Stimulated activated naive CD8-positive, alpha-beta T cell treated with anti-CD3 and anti-CD28 coated beads, Interleukin-15, Interleukin-2, amounts not matched to agents 100 ng/mL and 50 ng/mL, for 24 hours (primary cell): ENCODE data around the gene UFD1.
A peak's percentile ranks its signal among the peaks of the same experiment; 100 is the strongest.

Experiments
- H3K27ac Mint-ChIP-seq: one replicate; pipeline ENCODE4 v1.8.0; 2021; ENCODE audit warnings: mild to moderate bottlenecking, mixed read lengths
- H3K27me3 Mint-ChIP-seq: one replicate; pipeline ENCODE4 v1.8.0; 2021; ENCODE audit warnings: mixed read lengths
- H3K36me3 Mint-ChIP-seq: one replicate; pipeline ENCODE4 v1.8.0; 2021; ENCODE audit warnings: low read depth, mixed read lengths
- H3K4me1 Mint-ChIP-seq: one replicate; pipeline ENCODE4 v1.8.0; 2021; ENCODE audit warnings: low read depth, mixed read lengths
- H3K4me3 Mint-ChIP-seq: one replicate; pipeline ENCODE4 v1.8.0; 2021; ENCODE audit warnings: mild to moderate bottlenecking, mixed read lengths
- H3K9me3 Mint-ChIP-seq: one replicate; pipeline ENCODE4 v1.8.0; 2021; ENCODE audit warnings: mixed read lengths

The UFD1 gene

DNA sequence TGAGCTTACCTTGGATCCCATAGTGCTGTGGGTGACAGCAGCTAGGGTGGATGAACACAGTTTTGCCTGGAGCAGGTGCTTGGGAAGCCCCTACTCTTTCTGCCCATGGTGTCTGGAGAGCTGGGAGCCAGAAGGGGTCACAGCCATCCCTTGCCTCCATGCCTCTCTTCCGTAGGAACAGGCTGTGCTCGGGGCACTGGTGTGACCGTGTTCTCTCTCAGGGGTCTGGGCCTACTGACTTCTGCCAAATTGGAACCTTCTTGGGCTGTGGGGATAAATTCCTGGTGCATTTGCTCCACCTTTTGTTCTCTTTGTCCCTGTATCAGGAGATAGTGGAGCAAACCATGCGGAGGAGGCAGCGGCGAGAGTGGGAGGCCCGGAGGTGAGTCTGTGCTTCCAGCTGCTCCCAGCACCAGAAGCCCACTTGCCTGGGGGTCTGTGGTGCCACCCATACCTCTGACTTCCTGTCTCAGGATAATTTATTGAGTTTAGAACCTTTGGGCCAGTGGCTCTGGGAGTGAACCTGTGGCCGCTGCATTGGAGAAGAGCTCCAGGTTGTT, 15.1 kb upstream of the UFD1 start:
- no peaks in the 10 kb centered on the region for H3K27me3 Mint-ChIP-seq
- peaks cover 17% of the 10 kb centered on the region for H3K4me1 Mint-ChIP-seq
- H3K36me3 Mint-ChIP-seq: peaks cover 77% of the 10 kb centered on the region
- H3K4me3 Mint-ChIP-seq: no peak overlapping the region
- no peak overlapping the region for H3K27ac Mint-ChIP-seq
- no peaks in the 10 kb centered on the region for H3K9me3 Mint-ChIP-seq

DNA sequence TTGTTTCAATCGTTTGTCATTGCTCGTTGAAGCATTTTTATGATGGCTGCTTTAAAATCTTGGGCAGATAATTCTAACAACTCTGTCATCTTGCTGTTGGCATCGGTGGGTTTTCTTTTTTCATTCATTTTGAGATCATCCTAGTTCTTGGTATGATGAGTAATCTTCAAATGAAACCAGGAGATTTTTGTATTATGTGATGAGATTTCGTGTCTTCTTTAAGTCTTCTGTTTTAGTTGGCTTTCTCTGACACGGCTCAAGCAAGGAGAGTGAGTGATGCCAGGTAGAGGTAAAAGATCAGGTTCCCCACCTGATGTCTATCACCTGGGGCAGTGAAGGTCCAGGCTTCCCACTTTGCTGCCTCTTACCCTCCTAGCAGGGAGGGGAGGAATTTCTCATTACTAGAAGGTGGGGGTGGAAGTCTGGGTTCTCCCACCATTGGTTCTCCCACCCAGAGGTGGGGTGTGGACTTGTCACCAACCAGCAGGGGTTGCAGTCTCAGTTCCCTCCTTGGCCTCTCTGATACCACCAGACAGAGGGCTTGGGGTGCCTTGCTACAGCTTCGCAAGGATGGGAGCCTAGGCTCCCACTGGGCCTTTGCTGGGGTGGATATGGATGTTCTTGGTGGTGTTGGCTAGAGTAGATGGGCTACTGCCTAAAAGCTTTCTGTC, 13.6 kb upstream of the UFD1 start:
- no peaks in the 10 kb centered on the region for H3K27me3 Mint-ChIP-seq
- H3K36me3 Mint-ChIP-seq: peaks cover 81% of the 10 kb centered on the region
- peak overlapping the region; percentile 39 for H3K27ac Mint-ChIP-seq
- peaks cover 17% of the 10 kb centered on the region for H3K4me1 Mint-ChIP-seq
- H3K9me3 Mint-ChIP-seq: no peaks in the 10 kb centered on the region
- H3K4me3 Mint-ChIP-seq: no peak overlapping the region

- H3K4me3 Mint-ChIP-seq: no peak overlapping the region
- H3K36me3 Mint-ChIP-seq: peaks cover 70% of the 10 kb centered on the region
- H3K27me3 Mint-ChIP-seq: no peaks in the 10 kb centered on the region
Measured at GRCh38 chr22:19490628-19491230, 11.7 kb upstream of the UFD1 start.

GRCh38 chr22:19488884-19489843, 10.2 kb upstream of the UFD1 start:
- Mint-ChIP-seq H3K4me1 (peaks cover 11% of the 10 kb centered on the region), H3K27me3 (no peaks in the 10 kb centered on the region), H3K9me3 (no peaks in the 10 kb centered on the region), H3K36me3 (peaks cover 72% of the 10 kb centered on the region), H3K27ac (no peak overlapping the region), H3K4me3 (no peak overlapping the region)

More at GRCh38 chr22:19490628-19491230, 11.7 kb upstream of the UFD1 start:
- H3K9me3 Mint-ChIP-seq: no peaks in the 10 kb centered on the region
- H3K4me1 Mint-ChIP-seq: peaks cover 13% of the 10 kb centered on the region
- H3K27ac Mint-ChIP-seq: no peak overlapping the region

GRCh38 chr22:19488285-19488684, 9.3 kb upstream of the UFD1 start:
- Mint-ChIP-seq H3K9me3 (no peaks in the 10 kb centered on the region), H3K27ac (no peak overlapping the region), H3K27me3 (no peaks in the 10 kb centered on the region), H3K4me1 (peaks cover 11% of the 10 kb centered on the region), H3K36me3 (peaks cover 71% of the 10 kb centered on the region), H3K4me3 (no peak overlapping the region)

DNA sequence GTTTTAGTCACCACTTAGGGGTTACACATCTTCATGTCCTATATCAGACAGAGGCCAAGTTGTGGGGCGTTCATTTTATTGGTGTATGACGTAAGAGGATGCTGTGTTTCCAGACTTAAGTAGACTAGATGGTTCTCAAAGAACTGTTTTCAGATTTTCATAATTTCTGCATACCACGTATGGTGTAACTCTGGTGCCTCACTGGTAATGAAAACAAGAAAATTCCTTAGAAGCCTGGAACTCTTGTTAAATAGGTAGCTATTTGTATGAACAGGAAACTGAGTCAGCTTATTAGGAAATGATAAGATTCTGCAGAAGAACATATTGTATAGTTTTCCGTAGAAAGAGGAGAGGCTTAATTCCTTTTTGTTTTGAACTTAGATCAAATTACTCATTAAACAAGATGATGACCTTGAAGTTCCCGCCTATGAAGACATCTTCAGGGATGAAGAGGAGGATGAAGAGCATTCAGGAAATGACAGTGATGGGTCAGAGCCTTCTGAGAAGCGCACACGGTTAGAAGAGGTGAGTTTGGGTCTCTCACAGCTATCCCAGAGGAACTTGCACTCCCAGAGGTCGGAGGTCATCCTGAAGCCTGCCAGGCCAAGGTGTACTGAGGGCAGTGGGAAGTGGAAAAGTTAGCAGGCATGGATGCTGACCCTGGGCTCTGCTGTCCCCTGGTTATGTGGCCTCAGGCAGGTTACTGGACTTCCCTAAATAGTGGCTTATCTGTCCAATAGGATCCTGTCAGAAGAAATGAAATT, 4.7 kb upstream of the UFD1 start:
- Mint-ChIP-seq H3K4me1 (peaks cover 16% of the 10 kb centered on the region), H3K36me3 (peaks cover 59% of the 10 kb centered on the region), H3K4me3 (no peak overlapping the region), H3K27ac (no peak overlapping the region), H3K9me3 (no peaks in the 10 kb centered on the region), H3K27me3 (no peaks in the 10 kb centered on the region)

GRCh38 chr22:19482297-19482696, 3.3 kb upstream of the UFD1 start:
- H3K27me3 Mint-ChIP-seq: no peaks in the 10 kb centered on the region
- H3K4me1 Mint-ChIP-seq: peaks cover 25% of the 10 kb centered on the region
- H3K9me3 Mint-ChIP-seq: no peaks in the 10 kb centered on the region
- no peak overlapping the region for H3K27ac Mint-ChIP-seq
- H3K36me3 Mint-ChIP-seq: peaks cover 52% of the 10 kb centered on the region
- H3K4me3 Mint-ChIP-seq: no peak overlapping the region

DNA sequence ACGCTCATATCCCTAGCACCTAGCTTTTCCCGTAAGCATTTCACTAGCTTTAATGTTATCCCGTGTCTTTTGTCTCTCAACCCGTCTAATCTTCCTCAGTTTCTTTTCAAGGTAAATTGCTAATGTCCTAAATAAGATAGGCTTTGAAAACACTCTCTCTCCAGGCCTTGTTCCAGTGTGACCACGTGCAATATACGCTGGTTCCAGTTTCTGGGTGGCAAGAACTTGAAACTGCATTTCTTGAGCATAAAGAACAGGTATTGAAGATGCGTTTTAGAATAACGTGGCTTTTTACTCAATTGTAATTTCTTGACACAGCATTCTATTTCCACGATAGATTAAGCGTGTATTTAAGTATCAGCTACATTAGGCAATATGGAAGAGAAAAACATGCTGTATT, 1.8 kb upstream of the UFD1 start:
- H3K4me3 Mint-ChIP-seq: peak overlapping the region; percentile 94
- no peaks in the 10 kb centered on the region for H3K9me3 Mint-ChIP-seq
- peaks cover 35% of the 10 kb centered on the region for H3K4me1 Mint-ChIP-seq
- H3K27ac Mint-ChIP-seq: peak overlapping the region; percentile 99
- no peaks in the 10 kb centered on the region for H3K27me3 Mint-ChIP-seq
- peaks cover 46% of the 10 kb centered on the region for H3K36me3 Mint-ChIP-seq

DNA sequence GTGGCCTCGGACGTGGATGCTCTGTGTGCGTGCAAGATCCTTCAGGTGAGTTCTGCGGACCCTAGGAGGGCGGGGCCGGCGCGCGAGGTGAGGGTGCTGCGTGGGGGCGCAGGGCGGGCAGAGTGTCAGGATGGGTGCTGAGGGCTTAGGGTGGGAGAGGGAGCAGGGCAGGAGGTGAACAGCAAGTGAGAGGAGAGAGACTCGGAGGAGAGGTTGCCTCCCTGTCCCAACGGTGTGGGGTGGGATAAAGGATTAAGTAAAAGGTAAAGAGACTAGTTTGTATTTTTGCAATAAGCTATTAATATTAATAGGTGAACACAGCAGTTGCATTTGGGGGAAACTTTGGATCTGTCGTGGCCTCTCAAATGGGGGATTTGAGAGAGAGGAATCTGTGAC, 1.2 kb upstream of the UFD1 start:
- H3K27ac Mint-ChIP-seq: peak overlapping the region; percentile 99
- peaks cover 42% of the 10 kb centered on the region for H3K36me3 Mint-ChIP-seq
- no peaks in the 10 kb centered on the region for H3K9me3 Mint-ChIP-seq
- H3K27me3 Mint-ChIP-seq: no peaks in the 10 kb centered on the region
- peaks cover 37% of the 10 kb centered on the region for H3K4me1 Mint-ChIP-seq
- H3K4me3 Mint-ChIP-seq: peak overlapping the region; percentile 94

GRCh38 chr22:19479355-19480172, 571 bp upstream of the UFD1 start, which contains the start of gene CDC45:
Gene CDC45 (plus strand): TSS chr22:19479920. CDS start chr22:19479969, 49 bp downstream.
- Mint-ChIP-seq H3K4me1 (peaks cover 37% of the 10 kb centered on the region), H3K27me3 (no peaks in the 10 kb centered on the region), H3K27ac (peak within 1 kb of the TSS; percentile 99), H3K9me3 (no peaks in the 10 kb centered on the region), H3K4me3 (peak within 1 kb of the TSS; percentile 94), H3K36me3 (peaks cover 36% of the 10 kb centered on the region)

- H3K4me1 Mint-ChIP-seq: peaks cover 37% of the 10 kb centered on the region
- H3K4me3 Mint-ChIP-seq: peak overlapping the region; percentile 94
- H3K27me3 Mint-ChIP-seq: no peaks in the 10 kb centered on the region
- H3K9me3 Mint-ChIP-seq: no peaks in the 10 kb centered on the region
- peak overlapping the region; percentile 77 for H3K27ac Mint-ChIP-seq
- H3K36me3 Mint-ChIP-seq: peaks cover 32% of the 10 kb centered on the region
Measured at GRCh38 chr22:19478045-19478900, 720 bp downstream of the UFD1 start.

DNA sequence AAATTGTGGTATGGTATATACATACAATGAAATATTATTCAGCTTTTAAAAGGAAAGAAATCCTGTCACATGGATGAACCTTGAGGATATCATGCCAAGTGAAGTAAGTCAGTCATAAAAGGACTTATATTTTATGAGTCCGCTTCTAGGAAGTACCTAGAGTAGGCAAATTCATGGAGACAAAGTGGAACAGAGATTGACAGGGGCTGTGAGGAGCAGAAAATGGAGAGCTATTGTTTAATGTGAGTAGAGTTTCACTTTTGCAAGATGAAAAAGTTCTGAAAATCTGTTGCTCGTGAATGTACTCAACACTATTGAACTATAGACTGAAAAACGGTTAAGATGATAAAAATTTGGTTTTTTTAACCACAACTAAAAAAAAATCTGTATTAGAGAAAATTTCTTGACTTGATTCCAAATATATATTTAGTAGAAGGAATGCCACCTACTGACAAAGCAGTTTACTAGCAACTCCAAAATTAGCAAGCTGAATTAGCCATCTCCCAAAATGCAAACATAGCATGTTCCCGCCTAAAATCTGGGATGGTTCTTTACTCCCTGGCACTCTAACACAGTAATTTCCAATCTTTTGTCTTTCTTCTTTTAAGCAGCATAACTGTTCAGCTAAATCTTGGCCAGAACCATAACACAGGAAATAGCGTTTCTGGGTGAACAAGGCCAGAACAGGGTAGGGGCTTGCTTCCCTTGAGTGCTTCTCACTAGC, 1.5 kb downstream of the UFD1 start:
- Mint-ChIP-seq H3K27ac (peak overlapping the region; percentile 77), H3K4me1 (peaks cover 37% of the 10 kb centered on the region), H3K9me3 (no peaks in the 10 kb centered on the region), H3K27me3 (no peaks in the 10 kb centered on the region), H3K36me3 (peaks cover 36% of the 10 kb centered on the region), H3K4me3 (peak overlapping the region; percentile 94)
